SK-N-SH treated with all-trans-retinoic acid at 6 μM for 48 hours (cell line): Measurements from ENCODE around the gene KRT4.

Source experiments
- ARNTL ChIP-seq: fragments of 450-650 bp; formaldehyde crosslinking; IDR thresholded peaks from 2 replicates; pipeline ENCODE4 v1.5.0; 2020; ENCODE audit warnings: low read depth, mild to moderate bottlenecking, moderate library complexity, borderline replicate concordance
- CSRNP3 ChIP-seq: fragments of 250-450 bp; sonication (Bioruptor Pico); IDR thresholded peaks from 2 replicates; pipeline ENCODE4 v1.5.1; 2021; ENCODE audit warnings: mild to moderate bottlenecking, moderate library complexity
- TOX ChIP-seq: fragments of 250-450 bp; sonication (Bioruptor Pico); IDR thresholded peaks from 2 replicates; pipeline ENCODE4 v1.8.0; 2021; ENCODE audit warnings: mild to moderate bottlenecking, moderate library complexity, borderline replicate concordance
- ZFP30 ChIP-seq: fragments of 450-650 bp; formaldehyde crosslinking; IDR thresholded peaks from 2 replicates; pipeline ENCODE4 v1.5.0; 2022; ENCODE audit warnings: mild to moderate bottlenecking, moderate library complexity

- TF ChIP-seq CSRNP3 (CRISPR knock-in tag) (no peak), TOX (no peak), ZFP30 (CRISPR knock-in tag) (no peak), ARNTL (CRISPR knock-in tag) (no peak)
Measured at GRCh38 chr12:52791271-52792184, 22.4 kb downstream of the KRT4 start.
